Kidney (tissue), 14 donors: ENCODE data around the gene KRTAP19-1. TPM values are rescaled to one million over a fixed set of nuclear protein-coding genes. Genes with fewer than 3 reads are reported as not detected.
A peak's percentile ranks its signal among the peaks of the same experiment; 100 is the strongest.

ENCODE experiments used
- DNase-seq, 5 donors: peaks; one replicate each; pipeline ENCODE4 v3.0.0-alpha.2; 2013 to 2020
- FAIRE-seq: peaks from 2 replicates; lab custom pipeline; 2012; peaks lifted over from hg19 to GRCh38; lab: Jason Lieb, UNC
- H3K27ac ChIP-seq, 2 donors: one replicate each; pipeline ENCODE4 v1.7.0; 2013; ENCODE audit warnings: low read depth in 2 of 2, low read length in 2 of 2, inconsistent platforms in 1 of 2
- H3K27me3 ChIP-seq: one replicate; pipeline ENCODE4 v1.7.1; 2013; ENCODE audit warnings: low read length, inconsistent platforms; ENCODE audit not compliant: control insufficient read depth, insufficient read depth
- H3K36me3 ChIP-seq, 3 donors: one replicate each; pipeline versions ENCODE4 v1.7.0 to v1.7.1; 2013; ENCODE audit warnings: low read length in 3 of 3, control low read depth in 1 of 3, inconsistent platforms in 1 of 3; ENCODE audit not compliant: insufficient read depth in 3 of 3, control insufficient read depth in 2 of 3
- H3K4me1 ChIP-seq, 3 donors: one replicate each; pipeline versions ENCODE4 v1.7.0 to v1.7.1; 2013; ENCODE audit warnings: low read length in 3 of 3, inconsistent platforms in 1 of 3, low read depth in 1 of 3; ENCODE audit not compliant: control insufficient read depth in 2 of 3, insufficient read depth in 2 of 3
- H3K4me3 ChIP-seq, 3 donors: one replicate each; pipeline versions ENCODE4 v1.7.0 to v1.8.1; 2013; ENCODE audit warnings: low read length in 3 of 3, control low read depth in 1 of 3, inconsistent platforms in 1 of 3
- H3K9ac ChIP-seq, 3 donors: one replicate each; pipeline versions ENCODE4 v1.7.0 to v1.7.1; 2013; ENCODE audit warnings: low read length in 3 of 3, control low read depth in 1 of 3, inconsistent platforms in 1 of 3
- H3K9me3 ChIP-seq, 3 donors: one replicate each; pipeline versions ENCODE4 v1.7.0 to v1.7.1; 2013; ENCODE audit warnings: low read length in 3 of 3, control low read depth in 1 of 3, inconsistent platforms in 1 of 3; ENCODE audit not compliant: control insufficient read depth in 2 of 3, insufficient read depth in 1 of 3
- intact Hi-C: fragments of 100-400 bp; cut with DNase I; formaldehyde crosslinking; loops from one replicate; pipeline ENCODE4 v1.11.1; 2022
- polyA plus RNA-seq: library from polyadenylated mRNA; stranded (reverse); fragments of 350-450 nt; fragmentation: Illumina TruSeq; extraction: RNeasy Lipid Tissue Mini Kit (QIAGEN cat#74804); gene quantifications from one replicate; pipeline ENCODE4 v1.2.3, GENCODE V29; 2014; ENCODE audit warnings: low read depth, low replicate concordance; ENCODE audit not compliant: insufficient read depth
- total RNA-seq: library from RNA; stranded (reverse); fragmentation: NEBNext Ultra II Directional; extraction: Animal tissue kit (Norgen Biotek cat#: 25700); gene quantifications from one replicate; pipeline ENCODE4 v1.2.1, GENCODE V29; 2021
- TF ChIP-seq, protein P1 (sequence below): IDR thresholded peaks from 3 replicates; pipeline ENCODE4 v1.5.1; 2012; ENCODE audit warnings: mild to moderate bottlenecking, moderate library complexity, borderline replicate concordance; ENCODE audit not compliant: insufficient read depth; ENCODE audit errors: extremely low read depth
- donor health status: control.
- donor health status: control.
- donor health status: control.
- donor health status: control.
- donor health status: control.
- donor health status: DM: yes; HTN: yes; CAD: no.
- donor health status: Normal renal cell carcinoma (clear cell type).

The KRTAP19-1 gene
- total and polyA plus RNA-seq, 2 donors from 2014 or later = not detected

DNA sequence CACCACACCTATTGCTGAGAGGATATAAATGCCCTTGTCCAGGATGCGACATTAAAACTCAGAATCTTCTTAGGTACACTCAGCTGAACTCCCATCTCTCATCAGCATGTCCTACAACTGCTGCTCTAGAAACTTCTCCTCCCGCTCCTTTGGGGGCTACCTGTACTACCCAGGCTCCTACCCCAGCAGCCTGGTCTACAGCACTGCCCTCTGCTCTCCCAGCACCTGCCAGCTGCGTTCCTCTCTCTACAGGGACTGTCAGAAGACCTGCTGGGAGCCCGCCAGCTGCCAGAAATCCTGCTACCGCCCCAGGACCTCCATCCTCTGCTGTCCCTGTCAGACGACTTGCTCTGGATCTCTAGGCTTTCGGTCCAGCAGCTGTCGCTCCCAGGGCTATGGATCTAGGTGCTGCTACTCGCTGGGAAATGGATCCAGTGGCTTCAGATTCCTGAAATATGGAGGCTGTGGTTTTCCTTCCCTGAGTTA, 50.0 kb downstream of the KRTAP19-1 start, which contains the start of gene KRTAP13-4:
Gene KRTAP13-4, plus strand, starts transcription at position 51 of the 486 bp plus-strand sequence. Its CDS starts 56 bp downstream, at position 107.
- Histone ChIP-seq H3K9ac (no peak within 1 kb of the TSS), H3K4me3 (no peak within 1 kb of the TSS), H3K9me3 (no peaks in the 10 kb centered on the region), H3K27ac (no peak within 1 kb of the TSS), H3K4me1 (no peaks in the 10 kb centered on the region), H3K36me3 (no peaks in the 10 kb centered on the region), H3K27me3 (no peaks in the 10 kb centered on the region)
- DNase-seq (peak in 1 of 5 donors; percentile 43), FAIRE-seq (no peak)
- TF ChIP-seq, protein P1, sequence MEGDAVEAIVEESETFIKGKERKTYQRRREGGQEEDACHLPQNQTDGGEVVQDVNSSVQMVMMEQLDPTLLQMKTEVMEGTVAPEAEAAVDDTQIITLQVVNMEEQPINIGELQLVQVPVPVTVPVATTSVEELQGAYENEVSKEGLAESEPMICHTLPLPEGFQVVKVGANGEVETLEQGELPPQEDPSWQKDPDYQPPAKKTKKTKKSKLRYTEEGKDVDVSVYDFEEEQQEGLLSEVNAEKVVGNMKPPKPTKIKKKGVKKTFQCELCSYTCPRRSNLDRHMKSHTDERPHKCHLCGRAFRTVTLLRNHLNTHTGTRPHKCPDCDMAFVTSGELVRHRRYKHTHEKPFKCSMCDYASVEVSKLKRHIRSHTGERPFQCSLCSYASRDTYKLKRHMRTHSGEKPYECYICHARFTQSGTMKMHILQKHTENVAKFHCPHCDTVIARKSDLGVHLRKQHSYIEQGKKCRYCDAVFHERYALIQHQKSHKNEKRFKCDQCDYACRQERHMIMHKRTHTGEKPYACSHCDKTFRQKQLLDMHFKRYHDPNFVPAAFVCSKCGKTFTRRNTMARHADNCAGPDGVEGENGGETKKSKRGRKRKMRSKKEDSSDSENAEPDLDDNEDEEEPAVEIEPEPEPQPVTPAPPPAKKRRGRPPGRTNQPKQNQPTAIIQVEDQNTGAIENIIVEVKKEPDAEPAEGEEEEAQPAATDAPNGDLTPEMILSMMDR = no peak
- intact Hi-C loops = no loop called here

Other genes starting within 250 kb of the KRTAP19-1 start
- gene KRTAP24-1, start 197.4 kb downstream of the KRTAP19-1 start, total RNA-seq = not detected
- gene KRTAP24-1, start 197.4 kb downstream of the KRTAP19-1 start, polyA plus RNA-seq = not detected
- not detected for gene KRTAP25-1, start 190.9 kb downstream of the KRTAP19-1 start, total RNA-seq
- gene KRTAP25-1, start 190.9 kb downstream of the KRTAP19-1 start, polyA plus RNA-seq = not detected
- not detected for gene KRTAP26-1, start 160.1 kb downstream of the KRTAP19-1 start, total RNA-seq
- gene KRTAP26-1, start 160.1 kb downstream of the KRTAP19-1 start, polyA plus RNA-seq = not detected
- not detected for gene KRTAP27-1, start 142.7 kb downstream of the KRTAP19-1 start, total RNA-seq
- gene KRTAP27-1, start 142.7 kb downstream of the KRTAP19-1 start, polyA plus RNA-seq = not detected
- gene KRTAP23-1, start 131.8 kb downstream of the KRTAP19-1 start, total RNA-seq = not detected
- gene KRTAP23-1, start 131.8 kb downstream of the KRTAP19-1 start, polyA plus RNA-seq = not detected
- gene KRTAP13-2, start 108.1 kb downstream of the KRTAP19-1 start, total RNA-seq = not detected
- not detected for gene KRTAP13-2, start 108.1 kb downstream of the KRTAP19-1 start, polyA plus RNA-seq
- gene KRTAP13-1, start 84.3 kb downstream of the KRTAP19-1 start, total RNA-seq = not detected
- gene KRTAP13-1, start 84.3 kb downstream of the KRTAP19-1 start, polyA plus RNA-seq = not detected
- not detected for gene KRTAP13-3, start 54.4 kb downstream of the KRTAP19-1 start, total RNA-seq
- gene KRTAP13-3, start 54.4 kb downstream of the KRTAP19-1 start, polyA plus RNA-seq = not detected
- not detected for gene KRTAP13-4, start 50.1 kb downstream of the KRTAP19-1 start, total RNA-seq
- gene KRTAP13-4, start 50.1 kb downstream of the KRTAP19-1 start, polyA plus RNA-seq = not detected
- gene KRTAP15-1, start 40.1 kb downstream of the KRTAP19-1 start, total RNA-seq = not detected
- gene KRTAP15-1, start 40.1 kb downstream of the KRTAP19-1 start, polyA plus RNA-seq = not detected
- not detected for gene KRTAP19-2, start 7.1 kb upstream of the KRTAP19-1 start, total RNA-seq
- not detected for gene KRTAP19-2, start 7.1 kb upstream of the KRTAP19-1 start, polyA plus RNA-seq
- not detected for gene KRTAP19-3, start 11.6 kb upstream of the KRTAP19-1 start, total RNA-seq
- gene KRTAP19-3, start 11.6 kb upstream of the KRTAP19-1 start, polyA plus RNA-seq = not detected
- gene KRTAP19-4, start 16.8 kb upstream of the KRTAP19-1 start, total RNA-seq = not detected
- not detected for gene KRTAP19-4, start 16.8 kb upstream of the KRTAP19-1 start, polyA plus RNA-seq
- not detected for gene KRTAP19-5, start 21.8 kb upstream of the KRTAP19-1 start, total RNA-seq
- not detected for gene KRTAP19-5, start 21.8 kb upstream of the KRTAP19-1 start, polyA plus RNA-seq
- not detected for gene KRTAP19-6, start 61.5 kb upstream of the KRTAP19-1 start, total RNA-seq
- not detected for gene KRTAP19-6, start 61.5 kb upstream of the KRTAP19-1 start, polyA plus RNA-seq
- not detected for gene KRTAP19-7, start 80.9 kb upstream of the KRTAP19-1 start, total RNA-seq
- gene KRTAP19-7, start 80.9 kb upstream of the KRTAP19-1 start, polyA plus RNA-seq = not detected
- gene KRTAP22-2, start 110.0 kb upstream of the KRTAP19-1 start, total RNA-seq = not detected
- gene KRTAP22-2, start 110.0 kb upstream of the KRTAP19-1 start, polyA plus RNA-seq = not detected
- gene KRTAP6-3, start 112.1 kb upstream of the KRTAP19-1 start, total RNA-seq = not detected
- gene KRTAP6-3, start 112.1 kb upstream of the KRTAP19-1 start, polyA plus RNA-seq = not detected
- gene KRTAP6-2, start 118.5 kb upstream of the KRTAP19-1 start, total RNA-seq = not detected
- not detected for gene KRTAP6-2, start 118.5 kb upstream of the KRTAP19-1 start, polyA plus RNA-seq
- not detected for gene KRTAP22-1, start 120.7 kb upstream of the KRTAP19-1 start, total RNA-seq
- gene KRTAP22-1, start 120.7 kb upstream of the KRTAP19-1 start, polyA plus RNA-seq = not detected
- gene KRTAP6-1, start 133.6 kb upstream of the KRTAP19-1 start, total RNA-seq = not detected
- not detected for gene KRTAP6-1, start 133.6 kb upstream of the KRTAP19-1 start, polyA plus RNA-seq
- not detected for gene KRTAP20-1, start 136.1 kb upstream of the KRTAP19-1 start, total RNA-seq
- not detected for gene KRTAP20-1, start 136.1 kb upstream of the KRTAP19-1 start, polyA plus RNA-seq
- not detected for gene KRTAP20-4, start 140.3 kb upstream of the KRTAP19-1 start, total RNA-seq
- not detected for gene KRTAP20-4, start 140.3 kb upstream of the KRTAP19-1 start, polyA plus RNA-seq
- not detected for gene KRTAP20-2, start 154.8 kb upstream of the KRTAP19-1 start, total RNA-seq
- gene KRTAP20-2, start 154.8 kb upstream of the KRTAP19-1 start, polyA plus RNA-seq = not detected
- not detected for gene KRTAP20-3, start 162.5 kb upstream of the KRTAP19-1 start, total RNA-seq
- gene KRTAP20-3, start 162.5 kb upstream of the KRTAP19-1 start, polyA plus RNA-seq = not detected
- gene KRTAP21-3, start 238.4 kb upstream of the KRTAP19-1 start, total RNA-seq = not detected
- not detected for gene KRTAP21-3, start 238.4 kb upstream of the KRTAP19-1 start, polyA plus RNA-seq